Amniotic stem cell (primary cell): ENCODE results near the gene RXFP2.

Experiments used
- DNase-seq: peaks from one replicate; lab custom pipeline; 2025; lab: John Stamatoyannopoulos, UW

RXFP2 gene

DNA sequence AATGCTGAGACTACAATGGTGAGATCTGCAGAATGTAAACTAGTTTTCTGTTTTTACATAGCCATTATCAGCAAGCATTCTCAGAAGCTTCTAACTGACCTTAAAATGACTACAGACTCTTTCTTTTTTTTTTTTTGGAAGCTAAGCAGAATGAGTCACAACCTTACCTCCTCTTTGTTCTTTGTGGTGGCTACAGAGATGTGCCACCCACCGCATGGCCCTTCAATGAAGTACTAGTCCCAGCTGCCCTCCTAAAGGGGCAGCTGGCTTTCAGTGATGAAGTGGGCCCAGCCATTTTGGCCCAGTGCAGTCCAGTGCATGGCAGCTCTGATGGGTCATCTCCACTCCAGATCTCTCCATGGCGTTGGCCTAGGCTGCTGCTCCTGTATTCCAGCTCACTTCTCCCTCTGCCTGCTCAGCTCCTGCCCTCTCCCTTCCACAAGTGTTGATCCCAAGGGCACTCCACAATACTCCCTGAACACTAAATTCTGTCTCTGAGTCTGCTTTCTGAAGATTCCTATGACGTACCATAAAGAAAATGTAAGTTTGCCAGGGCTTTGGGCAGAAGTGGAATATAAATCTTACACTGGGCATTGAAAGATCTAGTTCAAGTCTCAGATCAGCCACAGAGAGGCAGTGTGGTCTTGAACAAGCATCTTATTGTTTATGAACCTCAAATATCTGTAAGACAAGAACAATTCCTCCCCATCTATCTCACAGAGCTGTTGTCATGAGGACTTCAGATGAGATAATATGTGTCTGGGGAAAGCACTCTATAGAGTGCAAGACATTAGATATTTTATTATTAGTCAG lies 85.6 kb downstream of the RXFP2 start:
- no peak for DNase-seq

DNA sequence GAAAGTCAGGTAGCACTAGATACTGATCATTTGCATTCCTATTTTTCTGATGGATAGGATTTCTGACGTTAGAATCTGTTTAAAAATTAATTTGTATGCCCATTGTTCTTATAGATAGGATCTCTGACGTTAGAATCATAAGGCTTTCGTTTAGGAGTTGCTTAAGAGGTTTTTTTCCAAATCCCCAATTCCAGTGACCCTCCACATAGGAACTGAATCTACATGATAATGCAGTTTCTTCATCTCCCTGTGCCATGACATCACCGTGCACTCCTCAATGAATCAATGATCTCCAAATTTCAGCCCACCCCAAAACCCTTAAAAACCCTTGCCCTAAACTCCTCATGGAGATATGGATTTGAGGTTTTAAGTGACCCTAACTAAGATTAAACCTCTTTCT lies 87.2 kb downstream of the RXFP2 start:
- DNase-seq = no peak

DNA sequence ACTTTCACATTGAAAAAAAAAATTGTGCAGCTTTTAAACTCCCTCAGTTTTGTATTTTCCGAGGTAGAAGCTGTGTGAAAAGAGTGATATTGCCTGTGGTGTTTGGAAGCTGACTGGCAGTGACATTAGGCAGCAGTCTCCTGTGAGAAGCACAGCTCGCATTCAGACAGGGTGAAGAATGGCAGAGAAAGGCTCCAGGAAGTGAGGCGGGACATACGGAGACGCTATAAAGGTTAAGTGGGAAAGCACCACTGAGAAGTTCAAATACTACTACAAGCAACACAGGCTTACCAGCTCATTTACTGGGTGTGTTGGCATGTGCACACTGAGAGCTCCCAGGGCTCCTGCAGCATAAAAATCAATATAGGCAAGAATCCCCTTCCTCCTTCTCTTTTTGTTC lies 88.4 kb downstream of the RXFP2 start:
- DNase-seq = no peak

DNA sequence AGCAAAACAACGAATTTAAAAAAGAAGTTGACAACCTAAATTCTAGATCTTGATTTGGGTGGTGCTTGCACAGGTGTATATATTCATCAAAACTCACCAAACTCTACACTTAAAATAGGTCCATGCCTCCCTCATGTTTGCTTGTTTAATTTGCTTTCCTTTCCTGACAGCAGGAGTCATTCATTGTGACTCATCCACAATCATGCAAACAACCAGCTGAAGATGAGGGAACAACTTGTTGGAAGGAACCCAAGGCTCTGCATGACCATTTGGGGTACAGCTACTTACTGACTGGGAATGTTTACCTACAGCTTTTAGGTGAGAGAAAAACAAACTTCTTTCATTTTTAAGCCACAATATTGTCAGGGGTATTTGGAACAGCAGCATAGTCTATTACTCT lies 96.6 kb downstream of the RXFP2 start:
- DNase-seq = no peak

DNA sequence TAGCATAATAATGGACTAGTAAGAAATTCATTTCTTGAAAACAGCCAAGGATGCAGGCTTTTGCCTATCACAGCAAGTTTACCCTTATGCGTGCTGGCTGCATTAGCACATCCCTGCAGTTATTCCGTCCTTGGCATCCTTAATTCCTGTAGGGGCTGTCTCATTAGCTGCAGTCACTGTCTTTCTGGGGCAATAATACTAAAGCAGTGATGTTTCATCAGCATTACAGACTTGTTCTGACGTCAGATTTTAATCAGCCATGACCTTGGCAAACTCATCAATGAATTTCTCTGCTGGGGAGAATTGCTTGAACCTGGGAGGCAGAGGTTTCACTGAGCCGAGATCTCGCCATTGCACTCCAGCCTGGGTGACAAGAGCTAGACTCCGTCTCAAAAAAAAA lies 103.7 kb downstream of the RXFP2 start:
- DNase-seq = no peak

DNA sequence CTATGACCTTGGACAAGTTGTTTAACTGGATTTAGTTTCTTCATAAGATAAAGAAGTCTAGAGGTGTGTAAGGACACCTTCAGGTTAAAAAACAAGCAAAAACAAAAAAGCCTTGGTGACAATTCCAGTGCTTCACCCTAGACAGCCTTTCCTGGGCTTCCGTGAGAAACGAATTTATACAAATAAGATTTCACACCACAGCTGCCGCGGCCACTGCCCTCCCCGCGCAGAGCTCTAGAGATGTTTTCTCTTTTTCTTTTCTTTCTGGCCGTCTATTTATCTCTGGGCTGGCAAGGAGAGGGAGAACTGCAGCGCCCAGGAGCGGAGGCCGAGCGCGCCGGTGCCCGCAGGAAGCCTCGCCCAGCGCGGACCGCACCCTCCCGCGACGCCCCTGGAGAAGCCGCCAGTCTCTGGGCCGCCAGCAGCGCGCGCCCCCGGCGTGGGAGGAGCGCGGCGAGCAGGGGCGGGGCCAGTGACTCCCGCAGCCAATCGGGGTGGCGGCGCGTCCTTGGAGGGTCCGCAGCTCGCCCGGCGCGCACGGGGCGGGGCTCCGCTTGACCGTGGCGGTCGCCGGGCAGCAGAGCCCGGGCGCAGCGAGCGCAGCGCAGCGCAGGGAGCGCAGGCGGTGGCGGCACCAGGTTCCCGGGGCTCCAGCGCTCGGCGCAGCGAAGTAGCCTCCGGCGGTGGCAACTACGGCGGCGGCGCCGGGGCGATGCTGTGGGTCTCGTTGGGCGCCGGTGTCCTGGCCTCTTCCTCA lies 107.0 kb downstream of the RXFP2 start:
- DNase-seq = peak; percentile 33

DNA sequence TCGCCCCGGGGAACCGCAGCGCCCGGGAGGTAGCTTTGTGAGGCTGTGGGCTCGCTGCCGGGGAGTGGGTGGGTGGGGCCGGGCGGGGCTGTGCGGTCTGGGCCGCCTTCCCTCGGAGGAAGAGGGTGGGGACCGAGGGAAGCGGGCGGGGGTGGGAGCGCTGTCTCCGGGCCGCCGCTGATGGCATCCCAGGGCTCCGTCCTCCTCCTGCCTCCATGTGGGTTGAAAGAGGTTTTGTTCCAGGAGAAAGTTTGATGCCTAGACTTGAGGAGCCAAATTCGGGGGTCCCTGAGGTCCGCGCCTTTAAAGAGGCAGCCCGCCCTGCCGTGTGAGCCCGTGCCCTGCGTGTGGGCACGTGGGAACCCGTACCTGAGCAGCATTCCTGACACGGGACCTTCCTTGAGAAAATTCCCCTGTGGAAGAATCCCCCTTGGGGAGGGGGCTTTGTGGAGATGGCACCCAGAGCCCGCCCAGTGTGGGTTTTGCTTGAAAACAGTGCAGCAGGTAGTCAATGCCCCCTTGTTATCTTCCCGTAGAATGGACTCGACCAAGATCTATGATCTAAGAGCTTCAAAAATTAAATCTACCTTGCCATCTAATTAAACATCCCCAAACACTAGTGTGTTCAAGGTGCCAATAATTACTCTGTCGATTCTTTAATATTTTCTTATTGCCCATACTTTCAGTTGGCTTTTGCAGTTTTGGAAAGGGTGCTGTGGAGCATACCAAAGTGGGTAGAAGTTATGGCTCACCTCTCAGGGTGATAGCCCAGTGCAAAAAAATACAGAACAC lies 107.8 kb downstream of the RXFP2 start:
- DNase-seq = no peak

DNA sequence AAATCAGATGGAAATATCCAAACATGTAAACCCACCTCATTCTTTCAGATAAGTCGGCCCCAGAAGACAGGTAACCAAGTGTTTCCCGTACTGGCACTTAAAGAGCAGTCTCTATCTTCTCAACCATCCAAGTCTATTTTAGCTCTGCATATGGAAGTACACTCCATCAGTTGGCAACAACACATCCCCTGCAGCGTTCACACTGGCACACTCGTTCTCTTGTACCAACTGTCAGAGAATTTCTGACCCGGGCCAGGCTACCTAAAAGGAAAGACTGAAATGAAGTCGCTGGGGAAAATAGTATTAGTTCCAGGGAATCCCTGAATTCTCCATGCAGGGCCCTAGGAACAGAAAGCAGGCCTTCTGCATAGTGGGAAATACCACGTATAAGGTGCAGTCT lies 109.3 kb downstream of the RXFP2 start:
- DNase-seq = no peak

DNA sequence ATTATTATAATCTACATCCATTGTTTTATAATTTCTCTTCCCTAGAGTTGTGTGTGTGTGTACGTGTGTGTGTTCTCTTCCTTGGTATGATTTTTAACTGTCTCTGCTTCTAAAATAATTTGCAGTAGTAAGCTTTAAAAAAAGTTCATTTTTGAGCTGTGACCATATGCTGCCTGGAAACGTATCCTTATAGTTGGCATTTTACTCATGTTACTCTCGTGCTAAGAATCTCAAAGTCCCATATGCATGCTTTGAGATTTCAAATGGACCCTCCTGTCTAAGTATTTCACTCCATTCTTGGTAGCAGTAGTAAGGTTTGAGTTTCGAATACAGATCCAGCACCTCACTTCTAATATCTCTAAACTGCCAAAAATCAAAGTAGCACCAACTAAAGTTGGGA lies 109.9 kb downstream of the RXFP2 start:
- no peak for DNase-seq

DNA sequence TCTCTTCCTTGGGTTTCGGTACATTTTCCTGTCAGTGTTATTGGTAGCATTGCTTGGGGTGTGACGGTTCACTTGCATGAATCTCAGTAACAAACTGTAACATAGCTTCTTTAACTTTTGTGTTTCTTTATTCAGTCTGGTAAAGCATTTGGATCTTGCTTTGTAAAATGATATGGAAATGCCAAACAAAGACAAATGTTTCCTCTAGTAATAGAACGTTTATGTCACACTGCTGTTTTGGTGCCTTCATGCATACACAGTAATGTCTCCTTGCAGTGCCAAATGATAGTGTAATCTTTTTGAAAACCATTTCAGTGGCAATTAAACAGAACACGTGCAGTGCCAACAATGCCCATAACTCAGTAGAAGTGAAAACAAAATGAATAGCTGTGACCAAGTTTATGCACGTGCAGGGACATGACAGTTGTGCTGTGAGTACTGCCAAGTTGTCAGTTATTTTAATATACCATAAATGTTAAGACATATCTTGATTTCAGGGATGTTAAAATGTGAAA lies 110.8 kb downstream of the RXFP2 start:
- no peak for DNase-seq

DNA sequence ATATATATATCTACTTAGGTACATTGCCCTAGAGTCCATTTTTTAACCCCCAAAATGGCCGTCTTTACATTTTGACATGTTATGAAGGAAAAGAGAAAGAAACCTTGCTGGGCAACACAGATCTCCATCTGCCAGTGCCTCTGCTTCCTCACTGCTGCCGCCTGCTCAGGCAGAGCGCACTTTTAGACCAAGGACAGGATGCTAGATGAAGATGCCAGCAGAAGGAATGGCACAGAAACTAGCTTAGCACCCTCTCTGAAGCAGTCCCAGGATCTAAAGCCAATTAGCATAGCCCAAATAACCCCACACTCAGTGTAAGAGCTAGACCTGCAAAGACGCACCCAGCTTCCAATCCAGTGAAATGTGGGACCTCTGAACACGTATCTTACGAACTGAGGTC lies 111.9 kb downstream of the RXFP2 start:
- DNase-seq = no peak
